Fibroblast of the aortic adventitia (primary cell): ENCODE measurements around the gene RANBP10. TPM values are rescaled to one million over a fixed set of nuclear protein-coding genes. Genes with fewer than 3 reads are reported as not detected.

ENCODE experiments used
- DNase-seq: peaks from one replicate; pipeline ENCODE4 v3.0.0-alpha.2; 2010; ENCODE audit warnings: low read depth
- H3K4me3 ChIP-seq: 2 replicates; pipeline ENCODE4 v1.5.1; 2011; ENCODE audit warnings: low read depth, mild to moderate bottlenecking, control low read depth, low read length, moderate library complexity
- CTCF ChIP-seq: IDR thresholded peaks from 2 replicates; pipeline ENCODE4 v1.5.1; 2011; ENCODE audit warnings: mild to moderate bottlenecking, low read length, control low read depth, inconsistent platforms; ENCODE audit not compliant: insufficient read depth
- total RNA-seq: library from RNA; depleted of rRNA; stranded (reverse); fragments of >200 nt; gene quantifications from 2 replicates; pipeline ENCODE4 v1.2.3, GENCODE V29; 2012; ENCODE audit warnings: low replicate concordance

Gene RANBP10
- total RNA-seq, 1 donor, result 6.4 TPM

GRCh38 chr16:67718668-67719047 lies 87.7 kb downstream of the RANBP10 start:
- no peak for DNase-seq
- TF ChIP-seq CTCF, result no peak
- H3K4me3 ChIP-seq, result peak overlapping the region; percentile 88

GRCh38 chr16:67716097-67716496 lies 90.3 kb downstream of the RANBP10 start:
- DNase-seq, result no peak
- H3K4me3 ChIP-seq, result no peak overlapping the region
- no peak for TF ChIP-seq CTCF

- no peak for DNase-seq
- H3K4me3 ChIP-seq, result no peak overlapping the region
- no peak for TF ChIP-seq CTCF
Measured at GRCh38 chr16:67714522-67714921, 91.8 kb downstream of the RANBP10 start.

- no peak for DNase-seq
- H3K4me3 ChIP-seq, result no peak overlapping the region
- no peak for TF ChIP-seq CTCF
Measured at GRCh38 chr16:67713647-67714273, 92.6 kb downstream of the RANBP10 start.

- TF ChIP-seq CTCF, result no peak
- no peak for DNase-seq
- H3K4me3 ChIP-seq, result no peak overlapping the region
Measured at GRCh38 chr16:67710607-67711006, 95.8 kb downstream of the RANBP10 start.

- no peak for TF ChIP-seq CTCF
- H3K4me3 ChIP-seq, result no peak overlapping the region
Measured at GRCh38 chr16:67709050-67709449, 97.3 kb downstream of the RANBP10 start.

GRCh38 chr16:67708368-67708771 lies 98.0 kb downstream of the RANBP10 start:
- TF ChIP-seq CTCF, result no peak
- DNase-seq, result peak; percentile 35
- no peak overlapping the region for H3K4me3 ChIP-seq

More at GRCh38 chr16:67709050-67709449, 97.3 kb downstream of the RANBP10 start:
- no peak for DNase-seq
